ENCODE data around the gene FOXD4L4. TPM values are rescaled to one million over a fixed set of nuclear protein-coding genes. Genes with fewer than 3 reads are reported as not detected.
"Not testable (repeated sequence)": the region's sequence is repeated elsewhere in the genome, so short reads cannot be mapped to it uniquely, and the experiment has no call there.

The FOXD4L4 gene
- under 1 TPM; 0.07 to 0.34 (median 0.21) TPM for polyA plus RNA-seq (ENCODE audit: insufficient read length in 3 of 3)
- long read RNA-seq, donor 1: 0 reads
- long read RNA-seq, donor 2: 0 reads
- long read RNA-seq, donor 3: 0 reads
- long read RNA-seq, donor 4: 0 reads
- long read RNA-seq, donor 5: 0 reads
- long read RNA-seq, donor 6: 0 reads
- long read RNA-seq, donor 7: 0 reads
- long read RNA-seq, donor 8: 0 reads
- long read RNA-seq, donor 9: 0 reads
- long read RNA-seq, donor 10, partial matches to known transcripts: 0 of 2 reads
- long read RNA-seq, donor 10, other reads (novel, unspliced or antisense): 0 of 2 reads
- long read RNA-seq, donor 11: 0 reads
- long read RNA-seq, donor 12, partial matches to known transcripts: 0 of 1 reads
- long read RNA-seq, donor 12, other reads (novel, unspliced or antisense): 0 of 1 reads
- long read RNA-seq, donor 13: 0 reads
- long read RNA-seq, donor 14: 0 reads
- long read RNA-seq, donor 15: 0 reads
- long read RNA-seq, donor 16: 0 reads

GRCh38 chr9:65737096-65737564 lies at the start of gene FOXD4L4:
TSS of gene FOXD4L4 (plus strand) at chr9:65737146. CDS start at chr9:65737146, 0 bp downstream.
- not testable (repeated sequence) for DNase-seq

- DNase-seq: not testable (repeated sequence)
These were observed 33.4 kb upstream of the FOXD4L4 start for GRCh38 chr9:65703550-65703949.

- not testable (repeated sequence) for DNase-seq
These were observed 22.5 kb upstream of the FOXD4L4 start for GRCh38 chr9:65714445-65714844.

GRCh38 chr9:65738133-65738532 lies 1.2 kb downstream of the FOXD4L4 start:
- DNase-seq: not testable (repeated sequence)

Other genes starting within 250 kb of the FOXD4L4 start
- gene ZNG1E, start 61.2 kb upstream of the FOXD4L4 start, polyA plus RNA-seq (ENCODE audit: insufficient read length in 3 of 3): 10 to 100 TPM; 53.6 to 84.3 (median 71.6) TPM